Tibial nerve (tissue), 4 donors: ENCODE measurements around the gene PTPA.

Source experiments
- EP300 ChIP-seq, 2 donors: sonication (generic); formaldehyde crosslinking; IDR thresholded peaks; one replicate each; pipeline ENCODE4 v1.6.1; 2017; ENCODE audit warnings: antibody characterized with exemption in 2 of 2, mild to moderate bottlenecking in 1 of 2
- POLR2A ChIP-seq, 2 donors: fragments of 450-650 bp; IDR thresholded peaks; one replicate each; pipeline ENCODE4 v1.6.1; 2017; ENCODE audit warnings: antibody characterized with exemption in 2 of 2, mild to moderate bottlenecking in 2 of 2, moderate library complexity in 2 of 2
- TF ChIP-seq, protein P1 (sequence below), 5 experiments: fragments of 200-600 bp in 3 of 5; fragments of 450-650 bp in 2 of 5; sonication (generic) in 3 of 5; IDR thresholded peaks; one replicate each; pipeline ENCODE4 v1.5.1; 2016 to 2019; ENCODE audit warnings: antibody characterized with exemption in 5 of 5, mild to moderate bottlenecking in 3 of 5, moderate library complexity in 2 of 5

DNA sequence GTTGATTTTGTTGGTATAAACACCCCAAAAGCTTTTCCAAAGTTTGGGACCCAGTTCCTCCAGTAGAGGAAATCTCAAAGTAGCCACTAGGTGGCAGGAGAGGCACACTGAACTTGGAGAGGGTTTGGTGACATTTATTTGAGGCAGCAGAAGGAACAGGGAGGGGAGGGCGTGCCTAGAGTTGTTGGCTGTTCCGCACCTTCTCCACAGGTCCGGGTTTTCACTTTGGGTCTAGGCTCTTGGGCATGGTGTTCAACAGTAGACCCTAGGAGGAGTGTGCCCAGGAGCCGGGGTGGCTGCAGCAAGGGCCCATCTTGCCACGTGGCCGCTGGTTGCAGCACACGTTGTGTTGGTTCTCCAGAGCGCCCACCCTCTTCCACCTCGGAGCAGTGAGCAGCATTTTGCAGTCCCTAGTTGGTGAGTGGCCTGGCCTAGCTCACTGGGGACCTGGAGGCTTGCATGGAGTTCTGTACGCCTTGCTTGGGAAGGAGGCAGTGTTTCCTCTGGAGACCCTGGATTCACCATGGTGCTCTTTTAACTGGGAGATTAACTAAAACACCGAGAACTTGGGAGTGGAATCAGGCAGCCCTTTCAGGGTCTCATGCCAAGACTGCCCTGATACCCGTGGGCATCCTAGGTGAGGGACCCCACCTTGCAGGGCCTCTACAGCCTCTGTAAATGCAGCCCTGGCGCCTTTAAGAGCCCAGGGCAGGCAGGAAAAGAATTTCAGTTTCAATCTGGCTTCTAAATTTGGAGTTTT, 28.2 kb downstream of the PTPA start:
- TF ChIP-seq, protein P1, sequence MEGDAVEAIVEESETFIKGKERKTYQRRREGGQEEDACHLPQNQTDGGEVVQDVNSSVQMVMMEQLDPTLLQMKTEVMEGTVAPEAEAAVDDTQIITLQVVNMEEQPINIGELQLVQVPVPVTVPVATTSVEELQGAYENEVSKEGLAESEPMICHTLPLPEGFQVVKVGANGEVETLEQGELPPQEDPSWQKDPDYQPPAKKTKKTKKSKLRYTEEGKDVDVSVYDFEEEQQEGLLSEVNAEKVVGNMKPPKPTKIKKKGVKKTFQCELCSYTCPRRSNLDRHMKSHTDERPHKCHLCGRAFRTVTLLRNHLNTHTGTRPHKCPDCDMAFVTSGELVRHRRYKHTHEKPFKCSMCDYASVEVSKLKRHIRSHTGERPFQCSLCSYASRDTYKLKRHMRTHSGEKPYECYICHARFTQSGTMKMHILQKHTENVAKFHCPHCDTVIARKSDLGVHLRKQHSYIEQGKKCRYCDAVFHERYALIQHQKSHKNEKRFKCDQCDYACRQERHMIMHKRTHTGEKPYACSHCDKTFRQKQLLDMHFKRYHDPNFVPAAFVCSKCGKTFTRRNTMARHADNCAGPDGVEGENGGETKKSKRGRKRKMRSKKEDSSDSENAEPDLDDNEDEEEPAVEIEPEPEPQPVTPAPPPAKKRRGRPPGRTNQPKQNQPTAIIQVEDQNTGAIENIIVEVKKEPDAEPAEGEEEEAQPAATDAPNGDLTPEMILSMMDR (IDR thresholded peaks at IDR 0.05), result peak; percentile 87 to 97 (median 90)
- TF ChIP-seq POLR2A (IDR thresholded peaks at IDR 0.05) (no peak), EP300 (IDR thresholded peaks at IDR 0.05) (peak in 1 of 2 donors; percentile 50)
